NT2/D1 (cell line): ENCODE measurements around the gene RFXANK.

ENCODE experiments used
- YY1 ChIP-seq: IDR thresholded peaks from 2 replicates; pipeline ENCODE4 v1.6.1; 2011; ENCODE audit not compliant: insufficient read length, insufficient read depth
- ZNF274 ChIP-seq: IDR thresholded peaks from 2 replicates; pipeline ENCODE4 v1.6.1; 2011; ENCODE audit warnings: mild to moderate bottlenecking, low read depth, low read length

- TF ChIP-seq ZNF274 (no peak), YY1 (no peak)
Measured at GRCh38 chr19:19151418-19151817, 40.6 kb upstream of the RFXANK start.
